GM12878 (cell line): Measurements from ENCODE around the gene AGBL1. TPM values are rescaled to one million over a fixed set of nuclear protein-coding genes. Genes with fewer than 3 reads are reported as not detected.

Experiments
- ATAC-seq: fragments of 200-7000 bp; cut with Tn5 transposase; 3 replicates; pipeline ENCODE4 v1.9.1; 2020; ENCODE audit warnings: mild to moderate bottlenecking, moderate library complexity
- BruUV-seq: library from RNA; stranded (reverse); fragments of 400-500 nt; replicated peaks from 2 replicates; lab custom pipeline; 2021; lab: Mats Ljungman, UMichigan
- CTCF ChIA-PET: fragments of 300-600 bp; sonication (Branson Sonifier 250); formaldehyde crosslinking; extraction: SDS; loops from one replicate; lab custom pipeline; 2021; ENCODE audit warnings: inconsistent platforms; lab: Yijun Ruan, JAX
- POLR2A ChIA-PET: fragments of 350-600 bp; formaldehyde crosslinking; extraction: SDS; loops from one replicate; lab custom pipeline; 2021; ENCODE audit warnings: inconsistent platforms; lab: Charles Lee
- RAD21 ChIA-PET: fragments of 300-600 bp; sonication (Branson Sonifier 250); formaldehyde crosslinking; loops from one replicate; lab custom pipeline; 2023; ENCODE audit warnings: antibody characterized with exemption; ENCODE audit not compliant: unreplicated experiment; lab: Charles Lee
- SMC1A ChIA-PET: fragments of 300-600 bp; sonication (Branson Sonifier 250); formaldehyde crosslinking; loops from one replicate; lab custom pipeline; 2023; ENCODE audit not compliant: unreplicated experiment, uncharacterized antibody; lab: Charles Lee
- DNase-seq: peaks from one replicate; pipeline ENCODE4 v3.0.0-alpha.2; 2011; ENCODE audit warnings: low read depth, low spot score
- FAIRE-seq: peaks from 3 replicates; lab custom pipeline; 2011; peaks lifted over from hg19 to GRCh38; lab: Jason Lieb, UNC
- H2AFZ ChIP-seq: 2 replicates; pipeline ENCODE4 v1.6.0; 2011; ENCODE audit warnings: low read depth, low read length, control low read depth; ENCODE audit not compliant: control insufficient read depth
- H3K27ac ChIP-seq: 2 replicates; pipeline ENCODE4 v1.5.1; 2011; ENCODE audit warnings: control low read depth; ENCODE audit not compliant: control insufficient read depth, insufficient read depth
- H3K27me3 ChIP-seq, 2 experiments: replicated peaks in 1 of 2; 2 replicates each; pipeline versions ENCODE4 v1.6.0 to v1.6.1; 2011; ENCODE audit warnings: low read length in 1 of 2; ENCODE audit not compliant: control insufficient read depth in 2 of 2, insufficient read depth in 2 of 2
- H3K36me3 ChIP-seq, 2 experiments: 2 replicates each; pipeline ENCODE4 v1.5.1; 2011; ENCODE audit warnings: low read length in 1 of 2; ENCODE audit not compliant: control insufficient read depth in 2 of 2, insufficient read depth in 2 of 2
- H3K4me1 ChIP-seq: 2 replicates; pipeline ENCODE4 v1.6.1; 2011; ENCODE audit warnings: mild to moderate bottlenecking, low read length, moderate library complexity, mixed read lengths; ENCODE audit not compliant: control insufficient read depth, insufficient read depth
- H3K4me2 ChIP-seq: 2 replicates; pipeline ENCODE4 v1.6.0; 2011; ENCODE audit warnings: control low read depth; ENCODE audit not compliant: control insufficient read depth, insufficient read depth
- H3K4me3 ChIP-seq: fragments of 200-600 bp; sonication (generic); 2 replicates; pipeline ENCODE4 v1.5.1; 2016
- H3K79me2 ChIP-seq: 2 replicates; pipeline ENCODE4 v1.6.0; 2011; ENCODE audit warnings: low read length; ENCODE audit not compliant: control insufficient read depth, insufficient read depth
- H3K9ac ChIP-seq: 2 replicates; pipeline ENCODE4 v1.8.0; 2011; ENCODE audit warnings: low read length, control low read depth, mixed read lengths; ENCODE audit not compliant: control insufficient read depth, insufficient read depth
- H3K9me3 ChIP-seq: replicated peaks from 3 replicates; pipeline ENCODE4 v1.5.1; 2011; ENCODE audit warnings: mild to moderate bottlenecking, low read length; ENCODE audit not compliant: control insufficient read depth, insufficient read depth
- H4K20me1 ChIP-seq: 2 replicates; pipeline ENCODE4 v1.6.0; 2011; ENCODE audit not compliant: control insufficient read depth, insufficient read depth
- BRCA1 ChIP-seq: IDR thresholded peaks from 2 replicates; pipeline ENCODE4 v1.6.1; 2011; ENCODE audit warnings: low read depth, low read length, improper control_type of control experiment
- EP300 ChIP-seq, 2 experiments: fragments of 150-350 bp in 1 of 2; IDR thresholded peaks; 2 replicates each; pipeline ENCODE4 v1.6.1; 2011 to 2012; ENCODE audit warnings: low read depth in 2 of 2, low read length in 2 of 2, borderline replicate concordance in 1 of 2, improper control_type of control experiment in 1 of 2, inconsistent platforms in 1 of 2; ENCODE audit not compliant: control insufficient read depth in 1 of 2
- IKZF2 ChIP-seq, 2 experiments: fragments of 450-650 bp; IDR thresholded peaks; 2 replicates each; pipeline ENCODE4 v1.6.1; 2017; ENCODE audit warnings: mild to moderate bottlenecking in 2 of 2, moderate library complexity in 2 of 2
- MTA2 ChIP-seq: fragments of 450-650 bp; IDR thresholded peaks from 2 replicates; pipeline ENCODE4 v1.6.1; 2016; ENCODE audit warnings: low read depth, mild to moderate bottlenecking, moderate library complexity
- NBN ChIP-seq: fragments of 450-650 bp; IDR thresholded peaks from 2 replicates; pipeline ENCODE4 v1.6.1; 2016
- SREBF1 ChIP-seq: IDR thresholded peaks from 2 replicates; pipeline ENCODE4 v1.6.1; 2012; ENCODE audit warnings: mild to moderate bottlenecking, low read length
- TBL1XR1 ChIP-seq: IDR thresholded peaks from 2 replicates; pipeline ENCODE4 v1.6.1; 2012; ENCODE audit warnings: low read depth, low read length, improper control_type of control experiment
- YY1 ChIP-seq: IDR thresholded peaks from 2 replicates; pipeline ENCODE4 v1.6.1; 2011; ENCODE audit warnings: low read depth, mild to moderate bottlenecking, low read length
- ZBTB11 ChIP-seq: fragments of 450-650 bp; formaldehyde crosslinking; IDR thresholded peaks from 2 replicates; pipeline ENCODE4 v1.5.0; 2022; ENCODE audit warnings: mild to moderate bottlenecking, missing genetic modification characterization
- ZNF384 ChIP-seq: IDR thresholded peaks from 2 replicates; pipeline ENCODE4 v1.6.1; 2012; ENCODE audit warnings: low read depth, mild to moderate bottlenecking, low read length, improper control_type of control experiment, borderline replicate concordance
- WGBS: methylation state at CpG from one replicate; pipeline ENCODE4 v1.1.6; 2016; ENCODE audit warnings: low lambda C conversion rate; ENCODE audit not compliant: insufficient replicate concordance, insufficient coverage; ENCODE audit errors: missing lambda C conversion rate; 5-methylcytosine and 5-hydroxymethylcytosine counted together
- in situ Hi-C: fragments of 300-500 bp; cut with MboI; formaldehyde crosslinking; loops from 9 replicates; pipeline ENCODE4 v1.14.3; 2018; ENCODE audit warnings: mixed read lengths
- intact Hi-C: fragments of 100-400 bp; cut with micrococcal nuclease; formaldehyde crosslinking; loops from one replicate; pipeline ENCODE4 v1.14.2; 2022; ENCODE audit not compliant: unreplicated experiment
- polyA plus RNA-seq, 11 experiments: library from polyadenylated mRNA; depleted of rRNA in 4 of 11; unstranded in 6 of 11; stranded (reverse) in 5 of 11; fragments of >200 nt; fragmentation: Nextera tagmentation in 4 of 11; fragmentation: Illumina TruSeq in 1 of 11; extraction: Ambion mirVana in 4 of 11; extraction: Trizol in 1 of 11; gene quantifications; 1 replicate in 1 of 11; 2 replicates in 10 of 11; pipeline versions ENCODE4 v1.2.1 to v1.2.3, GENCODE V29; 2011 to 2016; ENCODE audit warnings: inconsistent platforms in 2 of 11, missing spikeins in 2 of 11, low read depth in 1 of 11
- total RNA-seq, 4 experiments: library from RNA; depleted of rRNA in 3 of 4; stranded (reverse); fragments of >200 nt in 3 of 4; fragmentation: Illumina TruSeq in 1 of 4; extraction: Trizol in 1 of 4; gene quantifications; 2 replicates each; pipeline versions ENCODE4 v1.2.1 to v1.2.3, GENCODE V29; 2013 to 2021
- TF ChIP-seq, protein P1 (sequence below): fragments of 450-650 bp; IDR thresholded peaks from 2 replicates; pipeline ENCODE4 v1.6.1; 2017; ENCODE audit warnings: mild to moderate bottlenecking, low read depth, inconsistent platforms; ENCODE audit not compliant: poor library complexity, severe bottlenecking

AGBL1 gene
- total and polyA plus RNA-seq, 10 of the 15 experiments (the other 5 are each of a cell fraction or from before 2014, with no cell fraction given): not detected

- in situ Hi-C loops: no loop called here
Measured at GRCh38 chr15:86959254-86959653, 879.6 kb downstream of the AGBL1 start.

DNA sequence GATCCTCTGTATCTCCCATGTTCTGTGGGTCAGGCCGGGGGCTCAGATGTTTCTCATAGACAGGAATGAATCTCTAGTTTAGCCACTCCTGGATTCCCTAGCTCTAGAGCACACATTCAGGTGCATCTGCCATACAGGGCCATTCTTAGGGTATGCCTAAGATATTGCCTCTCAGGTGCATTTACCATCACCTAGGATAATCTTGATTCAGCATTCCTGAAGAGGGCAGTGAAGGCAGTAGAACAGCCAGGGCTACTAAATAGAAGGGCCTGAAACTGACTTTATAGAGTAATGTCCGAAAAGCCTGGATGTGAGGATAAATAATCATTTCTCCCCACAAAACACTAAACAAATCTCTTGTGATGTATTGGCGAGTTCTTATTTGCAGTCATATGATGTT lies 882.0 kb downstream of the AGBL1 start:
- ChIA-PET SMC1A (no interaction called here), CTCF (no interaction called here), RAD21 (no interaction called here), POLR2A (no interaction called here)
- H3K9ac ChIP-seq: no peak overlapping the region
- no peaks in the 10 kb centered on the region for H3K27me3 ChIP-seq
- no peak overlapping the region for H2AFZ ChIP-seq
- no peaks in the 10 kb centered on the region for H4K20me1 ChIP-seq
- no TSS peak for BruUV-seq
- FAIRE-seq: no peak
- 16% methylated on average over 3 of the region's 3 CpGs for WGBS
- H3K36me3 ChIP-seq: no peaks in the 10 kb centered on the region
- no peak for ATAC-seq
- H3K9me3 ChIP-seq: no peaks in the 10 kb centered on the region
- intact Hi-C loops: no loop called here
- in situ Hi-C loops: no loop called here
- H3K79me2 ChIP-seq: no peaks in the 10 kb centered on the region
- no peaks in the 10 kb centered on the region for H3K4me1 ChIP-seq
- no peak for DNase-seq
- H3K4me2 ChIP-seq: no peak overlapping the region
- no peak overlapping the region for H3K4me3 ChIP-seq
- H3K27ac ChIP-seq: no peak overlapping the region
- TF ChIP-seq NBN: no peak
- no peak for TF ChIP-seq MTA2
- TF ChIP-seq ZNF384: no peak
- no peak for TF ChIP-seq YY1
- TF ChIP-seq ZBTB11 (CRISPR knock-in tag): no peak
- TF ChIP-seq IKZF2 (IDR thresholded peaks at IDR 0.05): no peak
- no peak for TF ChIP-seq EP300 (IDR thresholded peaks at IDR 0.05; ENCODE audit: borderline replicate concordance in 1 of 2, control insufficient read depth in 1 of 2, low read depth in 2 of 2, low read length in 2 of 2)
- TF ChIP-seq, protein P1, sequence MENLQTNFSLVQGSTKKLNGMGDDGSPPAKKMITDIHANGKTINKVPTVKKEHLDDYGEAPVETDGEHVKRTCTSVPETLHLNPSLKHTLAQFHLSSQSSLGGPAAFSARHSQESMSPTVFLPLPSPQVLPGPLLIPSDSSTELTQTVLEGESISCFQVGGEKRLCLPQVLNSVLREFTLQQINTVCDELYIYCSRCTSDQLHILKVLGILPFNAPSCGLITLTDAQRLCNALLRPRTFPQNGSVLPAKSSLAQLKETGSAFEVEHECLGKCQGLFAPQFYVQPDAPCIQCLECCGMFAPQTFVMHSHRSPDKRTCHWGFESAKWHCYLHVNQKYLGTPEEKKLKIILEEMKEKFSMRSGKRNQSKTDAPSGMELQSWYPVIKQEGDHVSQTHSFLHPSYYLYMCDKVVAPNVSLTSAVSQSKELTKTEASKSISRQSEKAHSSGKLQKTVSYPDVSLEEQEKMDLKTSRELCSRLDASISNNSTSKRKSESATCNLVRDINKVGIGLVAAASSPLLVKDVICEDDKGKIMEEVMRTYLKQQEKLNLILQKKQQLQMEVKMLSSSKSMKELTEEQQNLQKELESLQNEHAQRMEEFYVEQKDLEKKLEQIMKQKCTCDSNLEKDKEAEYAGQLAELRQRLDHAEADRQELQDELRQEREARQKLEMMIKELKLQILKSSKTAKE: no peak
- TF ChIP-seq TBL1XR1: no peak
- no peak for TF ChIP-seq SREBF1

More at GRCh38 chr15:86959254-86959653, 879.6 kb downstream of the AGBL1 start:
- Histone ChIP-seq H3K4me3 (no peak overlapping the region), H3K27ac (no peak overlapping the region), H3K9me3 (no peaks in the 10 kb centered on the region), H2AFZ (no peak overlapping the region), H3K27me3 (no peaks in the 10 kb centered on the region), H3K9ac (no peak overlapping the region), H3K4me2 (no peak overlapping the region), H3K36me3 (no peaks in the 10 kb centered on the region), H4K20me1 (no peaks in the 10 kb centered on the region), H3K4me1 (no peaks in the 10 kb centered on the region), H3K79me2 (no peaks in the 10 kb centered on the region)
- no peak for ATAC-seq
- DNase-seq: no peak
- BruUV-seq: no TSS peak
- ChIA-PET CTCF (no interaction called here), SMC1A (interaction anchor here (0.6 kb wide), 1 partner anchor 72 kb away, joined by 3 read pairs; no protein-coding TSS in a partner anchor), POLR2A (no interaction called here), RAD21 (no interaction called here)
- no peak for FAIRE-seq
- intact Hi-C loops: no loop called here
- TF ChIP-seq BRCA1: no peak
